ENCODE results near the gene OR51L1. TPM values are rescaled to one million over a fixed set of nuclear protein-coding genes. Genes with fewer than 3 reads are reported as not detected.

The OR51L1 gene
- total RNA-seq, 2 donors from 2014 or later = not detected

DNA sequence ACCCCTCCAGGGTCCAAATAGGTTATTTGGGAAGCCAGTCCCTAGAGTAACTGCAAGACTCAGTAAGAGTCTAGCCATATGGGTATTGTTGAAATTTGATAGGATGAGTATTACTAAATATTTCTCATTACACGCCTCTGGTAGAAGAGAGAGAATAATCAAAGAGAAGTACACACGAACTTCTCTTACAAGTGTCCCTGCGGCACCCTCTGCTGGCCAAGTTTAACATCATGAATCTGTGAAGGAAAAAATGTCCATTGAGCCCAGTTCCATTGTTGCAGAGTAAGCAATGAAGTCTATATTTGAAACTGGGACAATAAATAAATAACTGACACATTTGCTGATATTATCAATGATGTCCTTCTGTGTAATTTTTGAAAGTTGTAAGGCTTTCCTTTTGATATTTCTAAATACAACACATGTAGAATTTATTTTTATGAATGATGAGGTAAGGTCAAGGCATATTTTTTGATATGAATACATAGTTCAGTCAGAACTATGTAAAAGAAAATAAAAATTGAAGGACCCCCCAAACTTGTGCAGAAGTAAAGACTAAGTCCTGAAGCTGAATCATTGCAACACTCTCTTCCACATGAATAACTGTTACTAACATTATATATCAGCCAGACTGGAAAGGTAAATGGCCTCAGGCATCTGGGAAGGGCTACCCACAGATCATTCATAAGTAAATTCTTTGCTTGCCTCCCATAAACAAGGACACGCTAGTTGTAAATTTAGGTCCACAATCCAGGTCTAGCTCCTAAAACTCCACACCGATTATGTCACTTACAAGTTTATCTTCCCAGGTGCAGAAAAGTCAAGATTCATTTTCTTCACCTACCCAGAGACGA, 10.0 kb downstream of the OR51L1 start:
- no peaks in the 10 kb centered on the region for H3K4me1 ChIP-seq (replicated peaks)
- WGBS = 25% methylated on average over 6 of the region's 6 CpGs
- H3K27ac ChIP-seq = no peak overlapping the region
- no peak overlapping the region for H3K4me3 ChIP-seq
- H3K27me3 ChIP-seq (replicated peaks; ENCODE audit: insufficient read depth) = no peaks in the 10 kb centered on the region
- TF ChIP-seq POLR2AphosphoS5 (IDR thresholded peaks at IDR 0.05) = no peak
- TF ChIP-seq POLR2A (IDR thresholded peaks at IDR 0.05) = no peak
- TF ChIP-seq, protein P1, sequence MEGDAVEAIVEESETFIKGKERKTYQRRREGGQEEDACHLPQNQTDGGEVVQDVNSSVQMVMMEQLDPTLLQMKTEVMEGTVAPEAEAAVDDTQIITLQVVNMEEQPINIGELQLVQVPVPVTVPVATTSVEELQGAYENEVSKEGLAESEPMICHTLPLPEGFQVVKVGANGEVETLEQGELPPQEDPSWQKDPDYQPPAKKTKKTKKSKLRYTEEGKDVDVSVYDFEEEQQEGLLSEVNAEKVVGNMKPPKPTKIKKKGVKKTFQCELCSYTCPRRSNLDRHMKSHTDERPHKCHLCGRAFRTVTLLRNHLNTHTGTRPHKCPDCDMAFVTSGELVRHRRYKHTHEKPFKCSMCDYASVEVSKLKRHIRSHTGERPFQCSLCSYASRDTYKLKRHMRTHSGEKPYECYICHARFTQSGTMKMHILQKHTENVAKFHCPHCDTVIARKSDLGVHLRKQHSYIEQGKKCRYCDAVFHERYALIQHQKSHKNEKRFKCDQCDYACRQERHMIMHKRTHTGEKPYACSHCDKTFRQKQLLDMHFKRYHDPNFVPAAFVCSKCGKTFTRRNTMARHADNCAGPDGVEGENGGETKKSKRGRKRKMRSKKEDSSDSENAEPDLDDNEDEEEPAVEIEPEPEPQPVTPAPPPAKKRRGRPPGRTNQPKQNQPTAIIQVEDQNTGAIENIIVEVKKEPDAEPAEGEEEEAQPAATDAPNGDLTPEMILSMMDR (IDR thresholded peaks at IDR 0.05) = peak in 3 of 4 experiments; percentile 49 to 55 (median 53)
- intact Hi-C loops (cut with DNase I) = loop anchor here (2.0 to 5.0 kb wide), 2 partner anchors 378 to 817 kb away; no protein-coding TSS in a partner anchor
- H3K36me3 ChIP-seq = no peaks in the 10 kb centered on the region
- H3K9me3 ChIP-seq = no peaks in the 10 kb centered on the region
- peak; percentile 39 for DNase-seq (ENCODE audit: low spot score)

GRCh38 chr11:5007561-5007960, 12.9 kb downstream of the OR51L1 start:
- no peaks in the 10 kb centered on the region for H3K36me3 ChIP-seq
- intact Hi-C loops (cut with DNase I) = no loop called here
- no peak overlapping the region for H3K27ac ChIP-seq
- H3K9me3 ChIP-seq = no peaks in the 10 kb centered on the region
- 8% methylated on average over 2 of the region's 2 CpGs for WGBS
- H3K27me3 ChIP-seq (replicated peaks; ENCODE audit: insufficient read depth) = no peaks in the 10 kb centered on the region
- no peak for DNase-seq (ENCODE audit: low spot score)
- H3K4me1 ChIP-seq (replicated peaks) = no peaks in the 10 kb centered on the region
- TF ChIP-seq POLR2A (IDR thresholded peaks at IDR 0.05) (no peak), POLR2AphosphoS5 (IDR thresholded peaks at IDR 0.05) (no peak)
- TF ChIP-seq, protein P1 (IDR thresholded peaks at IDR 0.05) = no peak
- no peak overlapping the region for H3K4me3 ChIP-seq

DNA sequence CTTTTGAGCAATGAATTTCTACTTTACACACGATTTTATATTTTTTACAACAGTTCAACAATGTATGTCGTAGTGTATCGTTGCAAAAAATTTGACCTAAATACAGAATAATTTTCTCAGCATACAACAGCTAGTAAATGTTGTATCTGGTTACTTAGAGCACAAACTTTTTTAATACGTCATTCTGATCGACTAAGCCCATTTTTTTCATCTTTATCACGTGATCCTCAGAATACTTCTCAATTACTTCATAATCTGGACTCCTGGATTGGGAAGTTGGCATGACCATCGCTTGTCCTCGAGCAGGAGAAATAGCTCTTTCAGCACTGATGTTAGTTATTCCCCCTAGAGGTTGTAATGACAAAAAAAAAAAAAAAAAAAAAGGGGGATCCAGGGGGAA, 16.6 kb downstream of the OR51L1 start:
- no peaks in the 10 kb centered on the region for H3K4me1 ChIP-seq (replicated peaks)
- TF ChIP-seq, protein P1 (IDR thresholded peaks at IDR 0.05) = no peak
- TF ChIP-seq POLR2AphosphoS5 (IDR thresholded peaks at IDR 0.05) = no peak
- TF ChIP-seq POLR2A (IDR thresholded peaks at IDR 0.05) = no peak
- no peak for DNase-seq (ENCODE audit: low spot score)
- whole genome bisulfite sequencing = 75% methylated on average over 8 of the region's 8 CpGs
- no peaks in the 10 kb centered on the region for H3K27me3 ChIP-seq (replicated peaks; ENCODE audit: insufficient read depth)
- no peaks in the 10 kb centered on the region for H3K36me3 ChIP-seq
- H3K4me3 ChIP-seq = no peak overlapping the region
- H3K27ac ChIP-seq = no peak overlapping the region
- H3K9me3 ChIP-seq = no peaks in the 10 kb centered on the region
- intact Hi-C loops (cut with DNase I) = no loop called here

DNA sequence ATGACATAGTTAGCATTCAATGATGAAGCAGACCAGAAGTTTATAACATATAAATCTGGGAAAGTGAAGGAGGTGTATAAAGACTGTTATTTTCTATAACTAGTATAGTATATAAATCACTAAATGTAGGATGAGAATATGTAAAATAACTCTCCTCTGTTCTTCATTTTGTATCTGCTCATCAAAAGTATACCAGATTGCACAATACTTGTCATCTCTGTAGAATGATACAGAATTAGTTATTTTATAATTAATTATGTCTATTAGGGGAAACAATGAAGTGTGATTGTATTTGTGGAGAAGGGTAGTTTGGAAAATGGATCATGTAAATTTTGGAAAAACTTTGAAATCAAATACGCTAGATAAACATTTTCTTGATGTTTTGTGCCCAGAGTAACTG, 18.4 kb downstream of the OR51L1 start:
- H3K27ac ChIP-seq = no peak overlapping the region
- WGBS = 86% methylated on average over 1 of the region's 1 CpG
- H3K4me3 ChIP-seq = no peak overlapping the region
- TF ChIP-seq, protein P1 (IDR thresholded peaks at IDR 0.05) = no peak
- TF ChIP-seq POLR2AphosphoS5 (IDR thresholded peaks at IDR 0.05) (no peak), POLR2A (IDR thresholded peaks at IDR 0.05) (no peak)
- H3K9me3 ChIP-seq = no peaks in the 10 kb centered on the region
- H3K27me3 ChIP-seq (replicated peaks; ENCODE audit: insufficient read depth) = no peaks in the 10 kb centered on the region
- intact Hi-C loops (cut with DNase I) = no loop called here
- H3K4me1 ChIP-seq (replicated peaks) = no peaks in the 10 kb centered on the region
- no peak for DNase-seq (ENCODE audit: low spot score)
- H3K36me3 ChIP-seq = no peaks in the 10 kb centered on the region

DNA sequence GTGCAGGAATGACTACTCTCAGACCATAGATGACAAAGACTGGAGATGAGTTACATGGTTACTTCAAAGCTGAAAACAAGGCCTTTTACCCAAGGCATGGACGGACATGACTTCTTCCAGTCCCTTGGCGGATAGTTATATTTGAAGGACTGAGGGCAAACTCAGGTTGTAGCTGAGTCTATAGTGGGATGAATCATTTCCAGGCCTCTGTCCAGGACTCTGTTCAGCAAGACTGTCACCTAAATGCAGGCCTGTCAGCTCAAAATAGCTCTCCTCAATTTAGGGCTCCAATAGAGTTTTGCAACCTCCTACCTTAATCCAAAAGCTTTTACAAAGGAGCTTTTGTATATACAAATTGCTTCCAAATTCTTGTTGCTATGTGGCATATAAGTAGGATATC, 27.3 kb downstream of the OR51L1 start:
- intact Hi-C loops (cut with DNase I) = no loop called here
- no peak overlapping the region for H3K27ac ChIP-seq
- H3K9me3 ChIP-seq = no peaks in the 10 kb centered on the region
- no peaks in the 10 kb centered on the region for H3K27me3 ChIP-seq (replicated peaks; ENCODE audit: insufficient read depth)
- H3K36me3 ChIP-seq = no peaks in the 10 kb centered on the region
- TF ChIP-seq POLR2AphosphoS5 (IDR thresholded peaks at IDR 0.05) (no peak), POLR2A (IDR thresholded peaks at IDR 0.05) (no peak)
- TF ChIP-seq, protein P1 (IDR thresholded peaks at IDR 0.05) = no peak
- H3K4me1 ChIP-seq (replicated peaks) = no peaks in the 10 kb centered on the region
- DNase-seq (ENCODE audit: low spot score) = no peak
- no peak overlapping the region for H3K4me3 ChIP-seq
- 94% methylated on average over 2 of the region's 2 CpGs for WGBS

All from prostate gland (tissue), 2 donors.